Tibial artery (tissue), 4 donors: ENCODE measurements around the gene SETD3.

Source experiments
- DNase-seq, 2 donors: peaks; one replicate each; pipeline ENCODE4 v3.0.0-alpha.2; 2019
- H3K27ac ChIP-seq, 2 donors: fragments of 200-600 bp; sonication (generic) in 1 of 2; 1 replicate in 1 of 2; 2 replicates in 1 of 2; pipeline ENCODE4 v1.5.1; 2018 to 2019; ENCODE audit warnings: mild to moderate bottlenecking in 1 of 2
- H3K27me3 ChIP-seq, 2 donors: fragments of 200-600 bp; sonication (generic) in 1 of 2; one replicate each; pipeline versions ENCODE4 v1.5.1 to v1.6.0; 2016 to 2019
- H3K36me3 ChIP-seq, 3 donors: fragments of 200-600 bp; sonication (generic) in 2 of 3; one replicate each; pipeline ENCODE4 v1.5.1; 2016 to 2019; ENCODE audit warnings: mild to moderate bottlenecking in 2 of 3
- H3K4me1 ChIP-seq, 4 donors: fragments of 200-600 bp; sonication (generic) in 2 of 4; 1 replicate in 3 of 4; 2 replicates in 1 of 4; pipeline ENCODE4 v1.5.1; 2016 to 2019
- H3K4me3 ChIP-seq, 2 donors: fragments of 200-600 bp; sonication (generic) in 1 of 2; 1 replicate in 1 of 2; 2 replicates in 1 of 2; pipeline ENCODE4 v1.5.1; 2018 to 2019; ENCODE audit warnings: mild to moderate bottlenecking in 2 of 2
- H3K9me3 ChIP-seq, 3 donors: fragments of 200-600 bp; sonication (generic) in 1 of 3; one replicate each; pipeline ENCODE4 v1.5.1; 2016 to 2019
- intact Hi-C: fragments of 100-400 bp; cut with DNase I; formaldehyde crosslinking; loops from one replicate; pipeline ENCODE4 v1.15.0; 2023; ENCODE audit warnings: low total_unique reads
- TF ChIP-seq, protein P1 (sequence below), 2 experiments: fragments of 200-600 bp in 1 of 2; fragments of 450-650 bp in 1 of 2; IDR thresholded peaks; one replicate each; pipeline ENCODE4 v1.5.1; 2017 to 2019; ENCODE audit warnings: antibody characterized with exemption in 2 of 2, mild to moderate bottlenecking in 1 of 2, moderate library complexity in 1 of 2

The SETD3 gene

DNA sequence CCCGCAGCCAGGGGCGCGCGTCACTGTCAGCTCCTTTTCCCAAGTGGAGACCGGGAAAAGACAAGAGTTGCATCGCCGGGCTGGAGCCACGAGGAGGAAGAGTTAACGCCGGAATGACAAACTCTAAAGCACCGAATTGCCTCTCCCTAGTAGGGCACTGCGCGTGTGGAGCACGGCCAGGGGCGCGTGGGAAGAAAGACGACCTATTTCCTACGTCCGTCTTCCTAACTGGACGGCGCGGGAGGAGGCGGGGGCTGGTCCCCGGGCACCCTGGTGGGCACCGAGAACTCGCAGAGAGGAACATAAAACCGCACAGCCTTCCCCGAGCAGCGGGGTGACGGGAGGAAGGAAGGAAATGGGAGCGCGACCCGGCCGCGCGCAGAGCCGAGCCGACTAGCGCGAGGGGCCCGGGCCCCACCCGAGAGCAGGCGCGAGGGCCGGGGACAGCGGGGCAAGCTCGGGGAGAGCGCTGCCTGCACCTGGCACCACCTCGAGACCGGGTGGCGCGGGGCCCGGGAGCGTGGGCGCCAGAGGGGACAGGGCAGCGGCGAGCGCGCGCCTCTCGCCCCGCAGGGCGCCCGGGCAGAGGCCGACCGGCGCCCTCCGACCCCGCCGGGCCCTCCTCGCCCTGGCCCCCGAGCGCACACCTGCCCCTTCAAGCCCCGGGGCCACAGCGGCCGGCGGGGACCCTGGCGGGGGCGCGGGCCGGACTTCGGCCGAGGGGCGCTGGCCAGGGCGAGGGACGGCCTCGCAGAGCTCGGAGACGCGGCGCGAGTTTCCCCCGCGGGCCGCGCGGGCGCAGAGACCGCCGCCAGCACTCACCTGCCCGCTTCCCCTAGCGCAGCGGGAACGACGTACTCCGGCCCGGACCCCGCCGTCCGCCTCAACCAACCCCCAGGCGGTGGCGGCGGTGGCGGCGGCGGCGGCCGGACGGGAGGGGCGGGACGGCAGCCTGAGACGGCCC lies at the start of gene SETD3:
TSS of gene SETD3 (minus strand) at position 954 of the 964 bp plus-strand sequence. CDS start 15,054 bp downstream, outside the sequence.
- Histone ChIP-seq H3K36me3 (no peaks in the 10 kb centered on the region), H3K4me3 (peak within 1 kb of the TSS; percentile 73 to 97), H3K4me1 (peaks cover 0 to 41% (median 30%) of the 10 kb centered on the region in 4 donors), H3K27me3 (no peaks in the 10 kb centered on the region), H3K27ac (peak within 1 kb of the TSS; percentile 94), H3K9me3 (no peaks in the 10 kb centered on the region)
- peak; percentile 67 to 85 for DNase-seq
- intact Hi-C loops, result loop anchor here (5.0 kb wide), 1 partner anchor 117 kb away; no protein-coding TSS in a partner anchor
- TF ChIP-seq, protein P1, sequence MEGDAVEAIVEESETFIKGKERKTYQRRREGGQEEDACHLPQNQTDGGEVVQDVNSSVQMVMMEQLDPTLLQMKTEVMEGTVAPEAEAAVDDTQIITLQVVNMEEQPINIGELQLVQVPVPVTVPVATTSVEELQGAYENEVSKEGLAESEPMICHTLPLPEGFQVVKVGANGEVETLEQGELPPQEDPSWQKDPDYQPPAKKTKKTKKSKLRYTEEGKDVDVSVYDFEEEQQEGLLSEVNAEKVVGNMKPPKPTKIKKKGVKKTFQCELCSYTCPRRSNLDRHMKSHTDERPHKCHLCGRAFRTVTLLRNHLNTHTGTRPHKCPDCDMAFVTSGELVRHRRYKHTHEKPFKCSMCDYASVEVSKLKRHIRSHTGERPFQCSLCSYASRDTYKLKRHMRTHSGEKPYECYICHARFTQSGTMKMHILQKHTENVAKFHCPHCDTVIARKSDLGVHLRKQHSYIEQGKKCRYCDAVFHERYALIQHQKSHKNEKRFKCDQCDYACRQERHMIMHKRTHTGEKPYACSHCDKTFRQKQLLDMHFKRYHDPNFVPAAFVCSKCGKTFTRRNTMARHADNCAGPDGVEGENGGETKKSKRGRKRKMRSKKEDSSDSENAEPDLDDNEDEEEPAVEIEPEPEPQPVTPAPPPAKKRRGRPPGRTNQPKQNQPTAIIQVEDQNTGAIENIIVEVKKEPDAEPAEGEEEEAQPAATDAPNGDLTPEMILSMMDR (IDR thresholded peaks at IDR 0.05), result no peak

DNA sequence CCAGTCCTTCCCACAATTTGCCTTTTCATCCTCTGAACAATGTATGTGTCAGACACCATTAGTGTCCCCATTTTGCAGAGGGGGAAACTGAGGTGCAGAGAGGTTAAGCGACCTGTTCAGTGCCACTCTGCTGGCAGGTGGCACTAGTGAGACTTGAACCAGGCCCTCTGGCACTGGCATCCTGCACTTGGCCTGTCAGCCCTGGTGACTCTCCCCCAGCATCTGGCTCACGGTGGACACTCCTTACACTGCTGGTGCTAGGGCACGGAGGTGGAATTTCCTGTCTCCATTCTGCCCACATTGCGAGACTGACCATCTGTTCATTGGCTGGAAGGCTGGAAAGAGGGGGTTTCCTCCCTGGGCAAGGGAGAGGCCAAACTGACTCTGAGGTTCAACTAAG lies 49.2 kb upstream of the SETD3 start:
- no peak overlapping the region for H3K27ac ChIP-seq
- peaks cover 0 to 4% (median 2%) of the 10 kb centered on the region in 4 donors for H3K4me1 ChIP-seq
- DNase-seq, result no peak
- intact Hi-C loops, result no loop called here
- TF ChIP-seq, protein P1 (IDR thresholded peaks at IDR 0.05), result no peak
- H3K27me3 ChIP-seq, result no peaks in the 10 kb centered on the region
- no peaks in the 10 kb centered on the region for H3K36me3 ChIP-seq
- no peaks in the 10 kb centered on the region for H3K9me3 ChIP-seq
- no peak overlapping the region for H3K4me3 ChIP-seq

DNA sequence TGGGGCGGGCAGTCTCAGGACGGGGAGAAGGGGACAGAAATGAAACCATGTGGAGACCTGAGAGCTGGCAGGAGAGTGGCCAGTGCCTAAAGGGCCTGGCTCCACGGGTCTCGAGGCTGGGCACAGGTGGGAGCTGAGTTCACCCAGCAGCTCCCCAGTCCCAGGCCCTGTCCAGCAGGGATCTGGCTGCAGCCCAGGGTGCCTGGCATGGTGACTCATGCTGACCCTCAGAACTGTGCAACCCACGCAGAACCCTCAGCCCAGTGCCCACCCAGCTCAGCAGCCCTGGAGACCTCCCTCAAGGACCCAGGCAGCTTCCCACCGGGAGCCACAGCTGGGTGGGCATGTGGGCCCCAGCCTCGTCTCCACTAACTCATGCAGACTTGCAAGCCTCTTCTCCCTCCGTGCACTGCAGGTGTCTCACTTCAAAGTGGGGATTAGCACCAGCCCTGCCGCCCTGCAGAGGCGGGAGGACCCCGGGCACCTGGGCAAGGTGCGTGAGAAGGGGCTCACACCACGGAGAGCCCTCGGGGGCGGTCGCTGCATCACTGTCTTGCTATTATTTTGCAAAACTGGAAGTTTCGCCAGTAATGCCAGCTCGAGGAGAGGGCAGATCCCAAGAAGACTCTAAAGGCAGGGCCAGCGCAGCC lies 46.9 kb upstream of the SETD3 start:
- no peaks in the 10 kb centered on the region for H3K36me3 ChIP-seq
- TF ChIP-seq, protein P1 (IDR thresholded peaks at IDR 0.05), result no peak
- DNase-seq, result no peak
- H3K27me3 ChIP-seq, result no peaks in the 10 kb centered on the region
- peaks cover 0 to 15% (median 0%) of the 10 kb centered on the region in 4 donors for H3K4me1 ChIP-seq
- intact Hi-C loops, result no loop called here
- H3K4me3 ChIP-seq, result no peak overlapping the region
- H3K27ac ChIP-seq, result no peak overlapping the region
- H3K9me3 ChIP-seq, result no peaks in the 10 kb centered on the region

DNA sequence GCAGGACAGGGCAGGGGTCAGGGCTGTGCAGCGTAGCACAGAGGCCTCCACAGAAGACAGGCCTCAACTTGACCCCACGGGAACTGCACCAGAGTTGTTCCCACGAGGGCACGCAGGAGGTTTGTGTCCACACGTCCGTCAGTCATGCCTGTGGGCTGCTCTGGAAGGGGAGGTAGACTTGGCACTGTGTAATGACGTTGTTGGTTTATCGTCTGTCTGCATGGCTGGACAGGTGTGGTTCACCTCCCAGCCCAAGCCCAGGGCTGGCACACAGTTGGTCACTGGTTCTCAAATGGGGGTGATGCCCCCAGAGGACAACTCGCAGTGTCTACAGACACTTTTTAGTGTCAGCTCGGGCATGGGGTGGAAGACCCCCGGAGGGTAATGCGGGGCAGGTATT lies 46.4 kb upstream of the SETD3 start:
- H3K4me3 ChIP-seq, result no peak overlapping the region
- TF ChIP-seq, protein P1 (IDR thresholded peaks at IDR 0.05), result no peak
- no peaks in the 10 kb centered on the region for H3K9me3 ChIP-seq
- no peak for DNase-seq
- H3K36me3 ChIP-seq, result no peaks in the 10 kb centered on the region
- H3K27ac ChIP-seq, result no peak overlapping the region
- intact Hi-C loops, result no loop called here
- H3K4me1 ChIP-seq, result peaks cover 0 to 15% (median 0%) of the 10 kb centered on the region in 4 donors
- H3K27me3 ChIP-seq, result no peaks in the 10 kb centered on the region

DNA sequence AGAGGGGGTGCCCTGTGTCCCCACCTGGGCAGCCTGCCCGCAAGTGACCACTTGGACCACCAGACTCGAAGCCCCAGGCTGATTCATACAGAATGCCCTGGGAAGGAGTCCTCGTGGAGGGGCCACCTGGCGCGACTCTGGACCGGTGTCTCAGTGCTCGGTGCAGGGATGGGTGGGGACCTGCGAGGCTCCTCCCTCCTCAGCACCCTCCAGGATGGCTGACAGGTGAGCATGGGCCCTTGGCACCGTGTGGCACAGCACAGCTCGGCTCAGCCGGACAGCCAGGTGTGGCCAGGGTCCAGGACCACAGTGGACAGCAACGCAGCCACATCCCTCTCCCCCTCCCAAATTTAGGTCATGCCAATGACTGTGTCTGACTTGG lies 45.0 kb upstream of the SETD3 start:
- Histone ChIP-seq H3K4me1 (peaks cover 0 to 15% (median 0%) of the 10 kb centered on the region in 4 donors), H3K4me3 (no peak overlapping the region), H3K9me3 (no peaks in the 10 kb centered on the region), H3K36me3 (no peaks in the 10 kb centered on the region), H3K27me3 (no peaks in the 10 kb centered on the region), H3K27ac (no peak overlapping the region)
- intact Hi-C loops, result no loop called here
- no peak for DNase-seq
- TF ChIP-seq, protein P1 (IDR thresholded peaks at IDR 0.05), result no peak
